GM20000 (cell line): ENCODE data around the gene CLCN1.

Source experiments
- DNase-seq: peaks from one replicate; pipeline ENCODE4 v3.0.0; 2012; ENCODE audit warnings: low spot score
- CTCF ChIP-seq: IDR thresholded peaks from 2 replicates; pipeline ENCODE4 v1.5.1; 2012; ENCODE audit warnings: mild to moderate bottlenecking, control low read depth; ENCODE audit errors: extremely low read depth, missing control alignments

The CLCN1 gene

GRCh38 chr7:143295870-143296269 lies 20.0 kb upstream of the CLCN1 start:
- TF ChIP-seq CTCF = no peak
- no peak for DNase-seq

- no peak for TF ChIP-seq CTCF
- DNase-seq = no peak
These were observed 19.2 kb upstream of the CLCN1 start for GRCh38 chr7:143296686-143297085.

GRCh38 chr7:143299346-143299745 lies 16.6 kb upstream of the CLCN1 start:
- DNase-seq = no peak
- TF ChIP-seq CTCF = no peak

- peak; percentile 31 for TF ChIP-seq CTCF
- no peak for DNase-seq
These were observed 16.1 kb upstream of the CLCN1 start for GRCh38 chr7:143299840-143300239.

GRCh38 chr7:143300959-143301935 lies 14.7 kb upstream of the CLCN1 start:
- no peak for TF ChIP-seq CTCF
- DNase-seq = no peak

- TF ChIP-seq CTCF = no peak
- no peak for DNase-seq
These were observed 12.2 kb upstream of the CLCN1 start for GRCh38 chr7:143303733-143304132.

- no peak for DNase-seq
- no peak for TF ChIP-seq CTCF
These were observed 11.0 kb upstream of the CLCN1 start for GRCh38 chr7:143304938-143305337.
